MM.1S (cell line): ENCODE data around the gene KRTAP22-1.

Source experiments
- DNase-seq: peaks from one replicate; pipeline ENCODE4 v3.0.0-alpha.2; 2015
- H2AFZ ChIP-seq: fragments of 300-600 bp; sonication (generic); 2 replicates; pipeline ENCODE4 v1.6.0; 2016; ENCODE audit warnings: antibody characterized with exemption, low read length
- H3F3A ChIP-seq: fragments of 300-600 bp; sonication (generic); 2 replicates; pipeline ENCODE4 v1.6.1; 2016; ENCODE audit warnings: mild to moderate bottlenecking, antibody characterized with exemption, low read length, moderate library complexity, mixed read lengths; ENCODE audit not compliant: insufficient read depth
- H3K27ac ChIP-seq: fragments of 300-600 bp; sonication (generic); 2 replicates; pipeline ENCODE4 v1.5.1; 2016; ENCODE audit warnings: mild to moderate bottlenecking, low read length
- H3K27me3 ChIP-seq: fragments of 300-600 bp; sonication (generic); replicated peaks from 2 replicates; pipeline ENCODE4 v1.6.0; 2016; ENCODE audit warnings: low read length; ENCODE audit not compliant: insufficient read depth
- H3K36me3 ChIP-seq: fragments of 300-600 bp; sonication (generic); replicated peaks from 2 replicates; pipeline ENCODE4 v1.6.1; 2016; ENCODE audit warnings: mild to moderate bottlenecking, low read length, mixed read lengths; ENCODE audit not compliant: insufficient read depth
- H3K4me1 ChIP-seq: fragments of 300-600 bp; sonication (generic); 2 replicates; pipeline ENCODE4 v1.6.1; 2016; ENCODE audit warnings: low read length, mixed read lengths
- H3K4me2 ChIP-seq: fragments of 300-600 bp; sonication (generic); 2 replicates; pipeline ENCODE4 v1.6.0; 2016; ENCODE audit warnings: low read depth, low read length
- H3K4me3 ChIP-seq: fragments of 300-600 bp; sonication (generic); 2 replicates; pipeline ENCODE4 v1.5.1; 2016; ENCODE audit warnings: low read length, mixed read lengths
- H3K79me2 ChIP-seq: fragments of 300-600 bp; sonication (generic); 2 replicates; pipeline ENCODE4 v1.6.1; 2016; ENCODE audit warnings: mixed run types, low read length, mixed read lengths
- H3K9ac ChIP-seq: fragments of 300-600 bp; sonication (generic); 2 replicates; pipeline ENCODE4 v1.6.1; 2016; ENCODE audit warnings: low read length, mixed read lengths
- H3K9me2 ChIP-seq: fragments of 300-600 bp; sonication (generic); replicated peaks from 2 replicates; pipeline ENCODE4 v1.6.1; 2016; ENCODE audit warnings: mild to moderate bottlenecking, low read length, mixed read lengths; ENCODE audit not compliant: insufficient read depth
- H3K9me3 ChIP-seq: fragments of 300-600 bp; sonication (generic); replicated peaks from 2 replicates; pipeline ENCODE4 v1.6.1; 2016; ENCODE audit warnings: mild to moderate bottlenecking, low read length, mixed read lengths; ENCODE audit not compliant: insufficient read depth
- H4K20me1 ChIP-seq: fragments of 300-600 bp; sonication (generic); 2 replicates; pipeline ENCODE4 v1.6.1; 2016; ENCODE audit warnings: mild to moderate bottlenecking, low read length, moderate library complexity, mixed read lengths; ENCODE audit not compliant: insufficient read depth
- EZH2 ChIP-seq: fragments of 300-600 bp; sonication (generic); optimal IDR thresholded peaks from 2 replicates; pipeline ENCODE3; 2017; ENCODE audit warnings: low read depth, mild to moderate bottlenecking, antibody characterized with exemption, low read length, mixed read lengths
- EZH2phosphoT487 ChIP-seq: fragments of 300-600 bp; sonication (generic); IDR thresholded peaks from 2 replicates; pipeline ENCODE4 v1.6.1; 2018; ENCODE audit warnings: antibody characterized with exemption, low read length
- TF ChIP-seq, protein P1 (sequence below): fragments of 300-600 bp; sonication (generic); IDR thresholded peaks from 2 replicates; pipeline ENCODE4 v1.5.1; 2016; ENCODE audit warnings: antibody characterized with exemption, low read length, mixed read lengths

The KRTAP22-1 gene

DNA sequence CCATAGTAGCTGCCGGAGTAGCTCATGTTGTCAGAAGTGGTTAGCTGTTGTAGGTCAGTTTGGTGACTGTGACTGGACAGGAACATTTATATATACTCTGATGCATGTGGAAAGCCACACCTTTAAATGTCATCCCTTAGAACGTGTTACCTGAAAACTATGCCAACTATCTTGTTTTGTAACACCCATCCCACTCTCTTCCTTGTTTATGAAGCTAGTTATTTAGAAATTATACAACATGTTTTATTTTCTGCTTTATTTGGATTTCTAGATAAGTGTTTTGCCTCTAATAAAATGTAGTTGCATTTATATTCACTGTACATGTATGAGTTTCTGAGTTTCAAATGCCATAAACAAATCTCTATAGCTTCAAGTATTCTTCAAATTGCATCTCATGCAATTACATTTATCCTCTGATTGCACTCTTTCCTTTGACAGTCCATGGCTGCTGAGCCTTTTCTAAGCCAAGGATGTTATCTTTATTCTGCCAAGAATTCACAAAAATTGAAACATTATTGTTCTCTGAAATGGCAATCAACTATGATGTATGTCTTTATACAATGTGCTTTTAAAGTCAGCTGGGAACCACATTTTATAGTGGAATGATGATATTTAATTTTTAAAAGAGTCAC is 39.5 kb upstream of the KRTAP22-1 start, which contains the start of gene KRTAP19-7:
KRTAP19-7 (minus strand) TSS at position 51 of the 632 bp plus-strand sequence; CDS start at position 26, 25 bp downstream.
- H4K20me1 ChIP-seq: no peaks in the 10 kb centered on the region
- no peaks in the 10 kb centered on the region for H3K79me2 ChIP-seq
- no peak within 1 kb of the TSS for H3K9ac ChIP-seq
- no peak within 1 kb of the TSS for H3K4me2 ChIP-seq
- no peaks in the 10 kb centered on the region for H3K27me3 ChIP-seq
- H3K9me2 ChIP-seq: no peaks in the 10 kb centered on the region
- H3F3A ChIP-seq: no peaks in the 10 kb centered on the region
- H3K4me3 ChIP-seq: no peak within 1 kb of the TSS
- H3K36me3 ChIP-seq: no peaks in the 10 kb centered on the region
- H2AFZ ChIP-seq: no peak within 1 kb of the TSS
- no peak for DNase-seq
- H3K4me1 ChIP-seq: no peaks in the 10 kb centered on the region
- no peak within 1 kb of the TSS for H3K27ac ChIP-seq
- TF ChIP-seq EZH2: no peak
- TF ChIP-seq, protein P1, sequence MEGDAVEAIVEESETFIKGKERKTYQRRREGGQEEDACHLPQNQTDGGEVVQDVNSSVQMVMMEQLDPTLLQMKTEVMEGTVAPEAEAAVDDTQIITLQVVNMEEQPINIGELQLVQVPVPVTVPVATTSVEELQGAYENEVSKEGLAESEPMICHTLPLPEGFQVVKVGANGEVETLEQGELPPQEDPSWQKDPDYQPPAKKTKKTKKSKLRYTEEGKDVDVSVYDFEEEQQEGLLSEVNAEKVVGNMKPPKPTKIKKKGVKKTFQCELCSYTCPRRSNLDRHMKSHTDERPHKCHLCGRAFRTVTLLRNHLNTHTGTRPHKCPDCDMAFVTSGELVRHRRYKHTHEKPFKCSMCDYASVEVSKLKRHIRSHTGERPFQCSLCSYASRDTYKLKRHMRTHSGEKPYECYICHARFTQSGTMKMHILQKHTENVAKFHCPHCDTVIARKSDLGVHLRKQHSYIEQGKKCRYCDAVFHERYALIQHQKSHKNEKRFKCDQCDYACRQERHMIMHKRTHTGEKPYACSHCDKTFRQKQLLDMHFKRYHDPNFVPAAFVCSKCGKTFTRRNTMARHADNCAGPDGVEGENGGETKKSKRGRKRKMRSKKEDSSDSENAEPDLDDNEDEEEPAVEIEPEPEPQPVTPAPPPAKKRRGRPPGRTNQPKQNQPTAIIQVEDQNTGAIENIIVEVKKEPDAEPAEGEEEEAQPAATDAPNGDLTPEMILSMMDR: no peak
- no peak for TF ChIP-seq EZH2phosphoT487
- no peaks in the 10 kb centered on the region for H3K9me3 ChIP-seq

DNA sequence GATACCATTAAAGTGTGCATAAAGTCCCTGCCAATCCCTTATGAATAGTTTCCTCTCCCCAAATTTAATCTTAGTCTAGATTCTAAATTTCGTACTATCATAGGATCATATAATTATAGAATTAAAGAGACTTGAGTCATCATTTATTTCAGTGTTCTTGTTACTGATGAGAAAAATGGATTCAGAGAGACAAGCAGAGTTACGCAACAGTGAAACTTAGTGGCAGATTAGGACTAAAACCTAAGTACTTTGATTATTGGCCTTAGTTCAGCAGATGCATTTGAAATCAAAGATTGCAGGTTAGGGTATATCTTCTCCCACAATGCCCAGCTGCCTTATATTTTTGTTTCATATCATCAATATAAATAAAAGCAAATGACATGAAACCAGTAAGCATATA is 38.9 kb upstream of the KRTAP22-1 start:
- Histone ChIP-seq H3K9me2 (no peaks in the 10 kb centered on the region), H3K9me3 (no peaks in the 10 kb centered on the region), H3K4me2 (no peak overlapping the region), H2AFZ (no peak overlapping the region), H3K79me2 (no peaks in the 10 kb centered on the region), H4K20me1 (no peaks in the 10 kb centered on the region), H3K27ac (no peak overlapping the region), H3K27me3 (no peaks in the 10 kb centered on the region), H3K9ac (no peak overlapping the region), H3K36me3 (no peaks in the 10 kb centered on the region), H3F3A (no peaks in the 10 kb centered on the region), H3K4me1 (no peaks in the 10 kb centered on the region), H3K4me3 (no peak overlapping the region)
- TF ChIP-seq, protein P1: no peak
- TF ChIP-seq EZH2phosphoT487 (no peak), EZH2 (no peak)
- no peak for DNase-seq

DNA sequence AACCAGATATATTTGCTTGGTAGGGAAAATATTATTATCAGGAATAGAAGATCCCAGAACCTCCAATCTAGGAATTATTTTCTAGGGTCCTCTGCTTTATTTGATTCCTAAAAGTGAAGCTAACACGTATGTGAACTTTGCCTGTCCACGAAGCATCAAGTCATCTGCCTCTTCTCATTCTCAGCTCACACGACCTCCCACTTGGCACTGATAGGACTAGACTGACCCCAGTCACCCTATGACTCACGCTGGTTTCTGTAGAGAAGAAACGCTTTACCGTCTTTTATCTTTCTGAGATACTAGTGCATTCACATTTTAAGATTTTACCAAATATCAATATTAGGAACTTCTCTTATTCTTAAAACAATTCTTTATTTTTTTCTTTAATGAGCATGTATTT is 37.8 kb upstream of the KRTAP22-1 start:
- Histone ChIP-seq H3K36me3 (no peaks in the 10 kb centered on the region), H3K4me1 (no peaks in the 10 kb centered on the region), H3K27ac (no peak overlapping the region), H2AFZ (no peak overlapping the region), H3F3A (no peaks in the 10 kb centered on the region), H3K9me2 (no peaks in the 10 kb centered on the region), H4K20me1 (no peaks in the 10 kb centered on the region), H3K9ac (no peak overlapping the region), H3K4me3 (no peak overlapping the region), H3K9me3 (no peaks in the 10 kb centered on the region), H3K79me2 (no peaks in the 10 kb centered on the region), H3K4me2 (no peak overlapping the region), H3K27me3 (no peaks in the 10 kb centered on the region)
- no peak for DNase-seq
- TF ChIP-seq EZH2phosphoT487: no peak
- TF ChIP-seq EZH2: no peak
- TF ChIP-seq, protein P1: no peak
